ENCODE data around the gene ASXL2. TPM values are rescaled to one million over a fixed set of nuclear protein-coding genes. Genes with fewer than 3 reads are reported as not detected.

Gene ASXL2
- total RNA-seq, 2 experiments from 2014 or later: 56.1 to 62.0 TPM

GRCh38 chr2:25799301-25799700 is 79.0 kb downstream of the ASXL2 start:
- DNase-seq (no peak), ATAC-seq (no peak)
- peaks cover 70% of the 10 kb centered on the region for H3K4me1 Mint-ChIP-seq
- H3K27ac Mint-ChIP-seq: no peak overlapping the region
- no peak overlapping the region for H3K4me3 Mint-ChIP-seq
- no peaks in the 10 kb centered on the region for H3K9me3 Mint-ChIP-seq (ENCODE audit: low read depth)
- CTCF ChIA-PET: interaction anchor here (1.3 to 1.9 kb wide), 2 partner anchors 9 to 26 kb away, joined by 4 read pairs; no protein-coding TSS in a partner anchor
- H3K27me3 Mint-ChIP-seq: no peaks in the 10 kb centered on the region
- peaks cover 63% of the 10 kb centered on the region for H3K36me3 Mint-ChIP-seq

GRCh38 chr2:25797620-25798488 is 80.4 kb downstream of the ASXL2 start:
- H3K27me3 Mint-ChIP-seq: no peaks in the 10 kb centered on the region
- H3K36me3 Mint-ChIP-seq: peaks cover 59% of the 10 kb centered on the region
- H3K4me3 Mint-ChIP-seq: no peak overlapping the region
- ATAC-seq: no peak
- no peak for DNase-seq
- CTCF ChIA-PET: interaction anchor here (0.7 to 1.5 kb wide), 2 partner anchors 9 to 21 kb away, joined by 3 to 4 read pairs; no protein-coding TSS in a partner anchor
- H3K9me3 Mint-ChIP-seq (ENCODE audit: low read depth): no peaks in the 10 kb centered on the region
- peak overlapping the region; percentile 67 for H3K27ac Mint-ChIP-seq
- peaks cover 64% of the 10 kb centered on the region for H3K4me1 Mint-ChIP-seq

GRCh38 chr2:25794544-25795276 is 83.6 kb downstream of the ASXL2 start:
- Mint-ChIP-seq H3K4me1 (peaks cover 75% of the 10 kb centered on the region), H3K27ac (peak overlapping the region; percentile 91), H3K4me3 (peak overlapping the region; percentile 78), H3K36me3 (peaks cover 70% of the 10 kb centered on the region), H3K9me3 (ENCODE audit: low read depth) (no peaks in the 10 kb centered on the region), H3K27me3 (no peaks in the 10 kb centered on the region)
- ATAC-seq (peak; percentile 79), DNase-seq (no peak)
- CTCF ChIA-PET: interaction anchor here (0.8 to 2.1 kb wide), 5 partner anchors 9 to 58 kb away, joined by 3 to 7 read pairs (median 4); no protein-coding TSS in a partner anchor

- no peak for DNase-seq
- Mint-ChIP-seq H3K9me3 (ENCODE audit: low read depth) (no peaks in the 10 kb centered on the region), H3K4me3 (peak overlapping the region; percentile 69), H3K36me3 (peaks cover 52% of the 10 kb centered on the region), H3K27ac (peak overlapping the region; percentile 86), H3K4me1 (peaks cover 60% of the 10 kb centered on the region), H3K27me3 (no peaks in the 10 kb centered on the region)
- peak; percentile 20 for ATAC-seq
- CTCF ChIA-PET: interaction anchor here (0.7 to 1.4 kb wide), 9 partner anchors 7 to 61 kb away, joined by 3 to 6 read pairs (median 4); no protein-coding TSS in a partner anchor
Observed at GRCh38 chr2:25790074-25790790, 88.1 kb downstream of the ASXL2 start.

GRCh38 chr2:25788457-25788856 is 89.8 kb downstream of the ASXL2 start:
- Mint-ChIP-seq H3K27me3 (no peaks in the 10 kb centered on the region), H3K27ac (peak overlapping the region; percentile 77), H3K9me3 (ENCODE audit: low read depth) (no peaks in the 10 kb centered on the region), H3K36me3 (peaks cover 48% of the 10 kb centered on the region), H3K4me3 (peak overlapping the region; percentile 34), H3K4me1 (peaks cover 49% of the 10 kb centered on the region)
- ATAC-seq (peak; percentile 53), DNase-seq (no peak)
- CTCF ChIA-PET: interaction anchor here (0.6 to 1.4 kb wide), 5 partner anchors 9 to 222 kb away, joined by 3 to 6 read pairs (median 5); no protein-coding TSS in a partner anchor

GRCh38 chr2:25787020-25787419 is 91.3 kb downstream of the ASXL2 start:
- no peaks in the 10 kb centered on the region for H3K27me3 Mint-ChIP-seq
- CTCF ChIA-PET: interaction anchor here (0.7 kb wide), 1 partner anchor 266 kb away, joined by 3 read pairs; no protein-coding TSS in a partner anchor
- peaks cover 44% of the 10 kb centered on the region for H3K4me1 Mint-ChIP-seq
- ATAC-seq (no peak), DNase-seq (no peak)
- no peak overlapping the region for H3K27ac Mint-ChIP-seq
- H3K4me3 Mint-ChIP-seq: no peak overlapping the region
- no peaks in the 10 kb centered on the region for H3K9me3 Mint-ChIP-seq (ENCODE audit: low read depth)
- peaks cover 44% of the 10 kb centered on the region for H3K36me3 Mint-ChIP-seq

GRCh38 chr2:25784404-25784803 is 93.9 kb downstream of the ASXL2 start:
- CTCF ChIA-PET: interaction anchor here (1.1 to 1.6 kb wide), 2 partner anchors 9 kb away, joined by 3 to 6 read pairs; no protein-coding TSS in a partner anchor
- H3K9me3 Mint-ChIP-seq (ENCODE audit: low read depth): no peaks in the 10 kb centered on the region
- H3K27me3 Mint-ChIP-seq: no peaks in the 10 kb centered on the region
- H3K4me3 Mint-ChIP-seq: no peak overlapping the region
- H3K27ac Mint-ChIP-seq: no peak overlapping the region
- DNase-seq: no peak
- ATAC-seq: no peak
- H3K36me3 Mint-ChIP-seq: peaks cover 33% of the 10 kb centered on the region
- H3K4me1 Mint-ChIP-seq: peaks cover 26% of the 10 kb centered on the region

- Mint-ChIP-seq H3K27me3 (no peaks in the 10 kb centered on the region), H3K36me3 (peaks cover 29% of the 10 kb centered on the region), H3K4me1 (peaks cover 8% of the 10 kb centered on the region), H3K27ac (no peak overlapping the region), H3K9me3 (ENCODE audit: low read depth) (no peaks in the 10 kb centered on the region), H3K4me3 (no peak overlapping the region)
- CTCF ChIA-PET: no interaction called here
- DNase-seq (no peak), ATAC-seq (no peak)
Observed at GRCh38 chr2:25777077-25777476, 101.2 kb downstream of the ASXL2 start.

DNA sequence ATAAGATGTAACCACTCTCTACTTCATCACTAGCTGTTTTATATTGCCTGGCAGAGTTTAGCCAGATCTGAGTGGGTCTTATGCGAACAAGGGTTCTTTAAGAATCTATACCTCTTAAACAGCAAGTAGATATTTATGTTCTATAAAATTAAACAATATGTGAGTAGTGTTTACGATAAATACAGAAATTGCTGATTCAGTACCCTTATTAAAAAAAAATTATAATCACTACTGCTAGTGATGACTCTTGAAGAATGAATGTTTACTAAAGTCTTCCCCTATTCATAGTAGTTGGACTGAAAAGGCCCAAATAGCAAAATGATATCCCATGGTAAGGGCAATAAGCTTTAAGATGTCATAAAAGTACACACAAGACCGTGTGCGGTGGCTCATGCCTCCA is 106.2 kb downstream of the ASXL2 start:
- H3K9me3 Mint-ChIP-seq (ENCODE audit: low read depth): no peaks in the 10 kb centered on the region
- CTCF ChIA-PET: interaction anchor here (1.7 kb wide), 1 partner anchor 80 kb away, joined by 3 read pairs; no protein-coding TSS in a partner anchor
- H3K4me3 Mint-ChIP-seq: no peak overlapping the region
- H3K36me3 Mint-ChIP-seq: peaks cover 46% of the 10 kb centered on the region
- peaks cover 16% of the 10 kb centered on the region for H3K4me1 Mint-ChIP-seq
- no peak overlapping the region for H3K27ac Mint-ChIP-seq
- no peaks in the 10 kb centered on the region for H3K27me3 Mint-ChIP-seq
- DNase-seq: no peak
- ATAC-seq: no peak

DNA sequence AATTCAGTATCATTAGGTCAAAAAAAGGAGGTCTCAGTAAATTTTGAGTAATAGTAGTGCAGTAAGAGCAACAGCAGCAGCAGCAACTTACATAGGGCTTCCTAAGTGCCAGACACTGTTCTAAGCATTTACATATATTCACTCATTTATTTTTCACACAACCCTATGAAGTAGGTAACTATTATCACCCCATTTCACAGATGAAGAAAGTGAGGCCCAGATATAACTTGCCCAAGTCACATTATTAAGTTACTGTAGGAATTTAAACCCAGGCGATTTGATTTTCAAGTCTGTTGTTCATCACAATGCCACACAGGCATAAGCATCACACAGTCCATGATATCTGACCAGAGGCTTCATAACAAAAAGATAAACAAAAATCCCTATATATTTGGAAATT is 114.7 kb downstream of the ASXL2 start:
- Mint-ChIP-seq H3K36me3 (peaks cover 55% of the 10 kb centered on the region), H3K4me3 (no peak overlapping the region), H3K4me1 (peaks cover 29% of the 10 kb centered on the region), H3K9me3 (ENCODE audit: low read depth) (no peaks in the 10 kb centered on the region), H3K27me3 (no peaks in the 10 kb centered on the region), H3K27ac (no peak overlapping the region)
- DNase-seq (no peak), ATAC-seq (no peak)
- CTCF ChIA-PET: no interaction called here

DNA sequence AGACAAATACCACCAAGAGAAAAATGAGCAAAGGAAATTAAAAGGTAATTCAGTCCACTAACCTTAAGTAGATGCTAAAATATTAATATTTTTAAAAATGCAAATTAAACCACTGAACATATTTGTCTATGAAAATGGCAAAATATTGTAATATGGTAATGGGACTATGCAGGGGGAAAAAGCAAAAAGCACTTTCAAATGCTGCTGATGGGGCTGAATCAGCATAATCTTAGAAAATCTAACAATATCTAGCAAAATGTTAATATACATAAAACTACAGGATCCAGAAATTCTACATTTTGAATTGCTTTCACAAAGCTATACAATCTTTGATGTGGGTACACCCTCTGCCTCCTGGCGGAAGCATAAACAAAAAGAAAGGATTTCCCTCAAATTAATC is 118.0 kb downstream of the ASXL2 start:
- Mint-ChIP-seq H3K27ac (no peak overlapping the region), H3K27me3 (no peaks in the 10 kb centered on the region), H3K36me3 (peaks cover 49% of the 10 kb centered on the region), H3K9me3 (ENCODE audit: low read depth) (no peaks in the 10 kb centered on the region), H3K4me3 (no peak overlapping the region), H3K4me1 (peaks cover 28% of the 10 kb centered on the region)
- DNase-seq (no peak), ATAC-seq (no peak)
- CTCF ChIA-PET: no interaction called here

DNA sequence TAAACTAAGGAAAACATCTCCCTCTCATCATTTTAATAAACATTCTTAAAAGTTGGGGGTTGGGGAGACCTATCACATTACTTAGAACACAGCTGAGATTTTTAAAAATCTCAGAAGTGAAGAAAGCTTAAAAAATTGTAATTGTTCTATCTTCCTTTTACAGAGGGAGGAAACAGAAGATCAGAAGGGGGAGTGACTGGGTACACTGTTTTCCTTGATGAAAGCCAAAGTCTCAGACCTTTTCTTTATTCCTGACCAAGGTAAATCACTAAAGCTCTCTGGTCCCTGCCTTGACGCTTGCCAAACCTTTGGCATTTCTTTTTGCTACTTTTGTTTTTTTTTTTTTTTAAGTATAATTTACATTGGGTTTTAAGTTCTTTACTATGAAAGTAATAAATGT is 119.9 kb downstream of the ASXL2 start:
- Mint-ChIP-seq H3K9me3 (ENCODE audit: low read depth) (no peaks in the 10 kb centered on the region), H3K4me1 (peaks cover 38% of the 10 kb centered on the region), H3K4me3 (no peak overlapping the region), H3K27me3 (no peaks in the 10 kb centered on the region), H3K36me3 (peaks cover 55% of the 10 kb centered on the region), H3K27ac (no peak overlapping the region)
- CTCF ChIA-PET: interaction anchor here (0.9 to 1.3 kb wide), 2 partner anchors 16 to 59 kb away, joined by 3 to 4 read pairs; no protein-coding TSS in a partner anchor
- no peak for ATAC-seq
- DNase-seq: no peak

DNA sequence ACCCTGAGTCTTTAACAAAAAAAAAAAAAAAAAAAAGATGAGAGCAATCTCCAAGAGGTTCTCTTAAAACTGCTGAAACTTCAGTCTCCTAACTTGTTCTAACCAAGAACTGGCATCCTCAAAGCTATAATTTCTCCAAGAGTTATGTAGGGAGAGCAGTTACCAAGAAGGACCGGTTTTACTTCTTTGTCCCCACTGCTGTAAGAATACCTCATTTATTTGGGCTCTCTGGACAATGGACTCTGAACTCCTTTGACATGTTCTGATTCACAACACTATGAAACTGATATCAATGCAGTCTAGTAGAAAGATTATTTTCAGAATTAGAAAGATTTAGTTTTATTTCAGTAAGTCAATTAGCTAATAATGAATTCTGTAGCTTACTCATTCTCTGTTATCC is 120.4 kb downstream of the ASXL2 start:
- CTCF ChIA-PET: interaction anchor here (0.9 to 1.3 kb wide), 2 partner anchors 16 to 58 kb away, joined by 3 to 4 read pairs; no protein-coding TSS in a partner anchor

More for the DNA sequence above, 120.4 kb downstream of the ASXL2 start:
- no peak overlapping the region for H3K4me3 Mint-ChIP-seq
- ATAC-seq (no peak), DNase-seq (no peak)
- H3K9me3 Mint-ChIP-seq (ENCODE audit: low read depth): no peaks in the 10 kb centered on the region
- H3K4me1 Mint-ChIP-seq: peaks cover 41% of the 10 kb centered on the region
- peaks cover 58% of the 10 kb centered on the region for H3K36me3 Mint-ChIP-seq
- no peaks in the 10 kb centered on the region for H3K27me3 Mint-ChIP-seq
- H3K27ac Mint-ChIP-seq: no peak overlapping the region
